COLO668 (cell line): ENCODE results near the gene CNR1.
"Not testable (repeated sequence)": the region's sequence is repeated elsewhere in the genome, so short reads cannot be mapped to it uniquely, and the experiment has no call there.

Experiments
- DNase-seq: peaks from one replicate; lab custom pipeline; 2025; ENCODE audit not compliant: unreplicated experiment; lab: John Stamatoyannopoulos, UW

The CNR1 gene

GRCh38 chr6:88165844-88166492 lies at the start of gene CNR1:
Gene CNR1, minus strand, starts transcription at chr6:88166347. Its CDS starts 21,073 bp downstream, at chr6:88145274.
- peak; percentile 77 for DNase-seq

- no peak for DNase-seq
Observed at GRCh38 chr6:88211446-88211845, 45.3 kb upstream of the CNR1 start.

GRCh38 chr6:88209301-88209700 lies 43.2 kb upstream of the CNR1 start:
- no peak for DNase-seq

- DNase-seq: no peak
Observed at GRCh38 chr6:88208726-88209125, 42.6 kb upstream of the CNR1 start.

- not testable (repeated sequence) for DNase-seq
Observed at GRCh38 chr6:88201734-88202133, 35.6 kb upstream of the CNR1 start.

GRCh38 chr6:88184921-88185320 lies 18.8 kb upstream of the CNR1 start:
- no peak for DNase-seq

- no peak for DNase-seq
Observed at GRCh38 chr6:88183471-88183870, 17.3 kb upstream of the CNR1 start.

- DNase-seq: no peak
Observed at GRCh38 chr6:88179692-88180091, 13.5 kb upstream of the CNR1 start.

- no peak for DNase-seq
Observed at GRCh38 chr6:88177961-88178464, 11.9 kb upstream of the CNR1 start.

GRCh38 chr6:88174906-88175305 lies 8.8 kb upstream of the CNR1 start:
- no peak for DNase-seq

GRCh38 chr6:88171312-88171711 lies 5.2 kb upstream of the CNR1 start:
- no peak for DNase-seq

GRCh38 chr6:88168362-88168761 lies 2.2 kb upstream of the CNR1 start:
- DNase-seq: peak; percentile 10

GRCh38 chr6:88167352-88167937 lies 1.3 kb upstream of the CNR1 start:
- DNase-seq: peak; percentile 21

GRCh38 chr6:88166493-88167351 lies 575 bp upstream of the CNR1 start:
- peak; percentile 67 for DNase-seq

- no peak for DNase-seq
Observed at GRCh38 chr6:88165087-88165843, 882 bp downstream of the CNR1 start.

GRCh38 chr6:88164061-88164460 lies 2.1 kb downstream of the CNR1 start:
- DNase-seq: peak; percentile 4

GRCh38 chr6:88163616-88164015 lies 2.5 kb downstream of the CNR1 start:
- DNase-seq: no peak

- no peak for DNase-seq
Observed at GRCh38 chr6:88161940-88162339, 4.2 kb downstream of the CNR1 start.

- no peak for DNase-seq
Observed at GRCh38 chr6:88157106-88157505, 9.0 kb downstream of the CNR1 start.

GRCh38 chr6:88145298-88145963 lies 20.7 kb downstream of the CNR1 start:
- no peak for DNase-seq
